Lower leg skin (tissue), 3 donors: ENCODE measurements around the gene GRIK4.

Experiments used
- CTCF ChIP-seq, 3 donors: fragments of 450-650 bp; IDR thresholded peaks; one replicate each; pipeline ENCODE4 v1.5.1; 2016; ENCODE audit warnings: antibody characterized with exemption in 3 of 3, mild to moderate bottlenecking in 3 of 3, moderate library complexity in 2 of 3
- POLR2A ChIP-seq, 2 donors: fragments of 450-650 bp; IDR thresholded peaks; one replicate each; pipeline ENCODE4 v1.6.1; 2016 to 2017; ENCODE audit warnings: antibody characterized with exemption in 2 of 2, mild to moderate bottlenecking in 1 of 2, moderate library complexity in 1 of 2

- no peak for TF ChIP-seq CTCF (IDR thresholded peaks at IDR 0.05)
- no peak for TF ChIP-seq POLR2A (IDR thresholded peaks at IDR 0.05)
These were observed 392.6 kb downstream of the GRIK4 start for GRCh38 chr11:120904116-120904515.
